ENCODE data around the gene IGLON5. TPM values are rescaled to one million over a fixed set of nuclear protein-coding genes. Genes with fewer than 3 reads are reported as not detected.

The IGLON5 gene
- total RNA-seq, 2 donors from 2014 or later: 0.12 to 0.16 TPM

DNA sequence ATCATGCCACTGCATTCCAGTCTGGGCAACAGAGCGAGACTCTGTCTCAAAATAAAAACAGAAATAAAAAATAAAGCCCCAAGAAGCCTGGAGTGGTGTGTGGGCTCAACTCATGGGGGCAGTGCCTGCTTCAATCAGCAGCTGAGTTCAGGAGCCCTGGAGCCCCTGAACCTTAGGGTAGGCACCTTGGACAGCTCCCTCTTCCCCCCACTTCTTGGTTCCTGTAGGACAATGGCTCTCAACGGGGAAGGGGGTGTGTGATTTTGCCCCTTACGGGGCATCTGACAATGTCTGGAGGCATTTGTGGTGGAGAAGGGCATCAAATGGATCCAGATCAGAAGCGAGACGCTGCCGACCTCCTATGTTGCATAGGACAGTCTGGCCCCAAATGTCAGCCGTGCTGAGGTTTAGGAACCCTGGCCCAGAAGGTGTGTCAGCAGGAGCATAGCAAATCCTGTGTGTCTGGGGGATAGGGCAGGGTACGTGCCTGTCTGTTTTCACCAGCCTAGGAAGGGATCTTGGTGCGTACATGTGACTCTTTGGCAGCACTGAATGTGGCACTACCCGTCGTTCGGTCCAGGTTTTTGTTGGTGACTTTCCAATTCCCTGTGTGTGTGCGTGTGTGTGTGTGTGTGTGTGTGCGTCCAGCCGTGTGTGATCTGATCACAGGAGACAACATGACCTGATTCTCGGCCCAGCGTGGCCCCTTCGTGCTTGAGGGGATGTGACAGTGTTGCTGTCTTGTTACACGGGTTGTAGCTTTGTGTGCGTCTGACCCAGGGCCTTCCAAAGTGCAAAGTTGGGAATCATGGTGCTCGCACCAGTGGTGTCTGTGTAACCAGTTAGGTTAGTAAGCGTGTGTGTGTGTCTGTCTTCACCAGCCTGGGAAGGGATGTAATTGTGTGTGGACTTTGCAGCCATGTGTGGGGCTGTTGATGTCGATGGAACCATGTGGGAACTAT is 7.5 kb downstream of the IGLON5 start:
- no peak for DNase-seq
- no peak overlapping the region for H3K27ac ChIP-seq
- no peaks in the 10 kb centered on the region for H3K4me1 ChIP-seq
- H3K9me3 ChIP-seq: no peaks in the 10 kb centered on the region
- no peak overlapping the region for H3K4me3 ChIP-seq
- intact Hi-C loops (cut with DNase I): no loop called here
- no peaks in the 10 kb centered on the region for H3K27me3 ChIP-seq
- TF ChIP-seq, protein P1, sequence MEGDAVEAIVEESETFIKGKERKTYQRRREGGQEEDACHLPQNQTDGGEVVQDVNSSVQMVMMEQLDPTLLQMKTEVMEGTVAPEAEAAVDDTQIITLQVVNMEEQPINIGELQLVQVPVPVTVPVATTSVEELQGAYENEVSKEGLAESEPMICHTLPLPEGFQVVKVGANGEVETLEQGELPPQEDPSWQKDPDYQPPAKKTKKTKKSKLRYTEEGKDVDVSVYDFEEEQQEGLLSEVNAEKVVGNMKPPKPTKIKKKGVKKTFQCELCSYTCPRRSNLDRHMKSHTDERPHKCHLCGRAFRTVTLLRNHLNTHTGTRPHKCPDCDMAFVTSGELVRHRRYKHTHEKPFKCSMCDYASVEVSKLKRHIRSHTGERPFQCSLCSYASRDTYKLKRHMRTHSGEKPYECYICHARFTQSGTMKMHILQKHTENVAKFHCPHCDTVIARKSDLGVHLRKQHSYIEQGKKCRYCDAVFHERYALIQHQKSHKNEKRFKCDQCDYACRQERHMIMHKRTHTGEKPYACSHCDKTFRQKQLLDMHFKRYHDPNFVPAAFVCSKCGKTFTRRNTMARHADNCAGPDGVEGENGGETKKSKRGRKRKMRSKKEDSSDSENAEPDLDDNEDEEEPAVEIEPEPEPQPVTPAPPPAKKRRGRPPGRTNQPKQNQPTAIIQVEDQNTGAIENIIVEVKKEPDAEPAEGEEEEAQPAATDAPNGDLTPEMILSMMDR (IDR thresholded peaks at IDR 0.05): no peak
- H3K36me3 ChIP-seq: no peaks in the 10 kb centered on the region
- no peak overlapping the region for H3K9ac ChIP-seq (ENCODE audit: low read depth in 2 of 2, low read length in 2 of 2)

DNA sequence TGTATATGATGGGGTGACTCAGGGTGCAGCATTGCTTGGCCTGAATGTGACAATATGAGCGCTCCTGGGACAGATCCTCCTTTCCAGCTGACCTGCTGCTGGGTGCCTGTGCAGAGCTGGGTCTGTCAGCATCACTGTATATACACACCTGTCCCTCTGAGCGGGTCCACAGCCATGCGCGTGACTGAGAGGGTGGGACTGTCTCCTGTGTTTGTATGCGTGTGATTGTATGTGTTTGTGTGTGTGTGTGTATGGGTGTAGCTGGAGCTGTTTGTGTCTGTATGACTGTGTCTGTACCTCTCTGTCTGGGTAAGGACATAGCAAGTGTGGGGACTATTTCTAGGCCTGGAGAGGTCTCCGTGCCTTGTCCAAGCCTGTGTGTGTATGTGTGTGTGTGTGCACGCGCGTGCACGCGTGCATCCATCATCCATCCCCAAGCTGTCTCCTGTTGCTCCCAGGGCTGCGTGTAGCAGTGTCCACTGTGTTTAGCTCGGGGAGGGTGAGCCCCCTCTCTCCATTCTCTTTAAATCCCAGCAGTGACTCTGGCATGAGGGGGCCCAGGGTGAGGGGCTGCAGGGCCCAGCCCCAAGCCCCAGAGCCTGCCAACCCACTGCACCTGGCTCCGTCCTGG is 8.3 kb downstream of the IGLON5 start:
- TF ChIP-seq, protein P1 (IDR thresholded peaks at IDR 0.05): no peak
- Histone ChIP-seq H3K4me1 (no peaks in the 10 kb centered on the region), H3K27me3 (no peaks in the 10 kb centered on the region), H3K9me3 (no peaks in the 10 kb centered on the region), H3K36me3 (no peaks in the 10 kb centered on the region), H3K4me3 (no peak overlapping the region), H3K27ac (no peak overlapping the region), H3K9ac (ENCODE audit: low read depth in 2 of 2, low read length in 2 of 2) (no peak overlapping the region)
- intact Hi-C loops (cut with DNase I): no loop called here
- no peak for DNase-seq

DNA sequence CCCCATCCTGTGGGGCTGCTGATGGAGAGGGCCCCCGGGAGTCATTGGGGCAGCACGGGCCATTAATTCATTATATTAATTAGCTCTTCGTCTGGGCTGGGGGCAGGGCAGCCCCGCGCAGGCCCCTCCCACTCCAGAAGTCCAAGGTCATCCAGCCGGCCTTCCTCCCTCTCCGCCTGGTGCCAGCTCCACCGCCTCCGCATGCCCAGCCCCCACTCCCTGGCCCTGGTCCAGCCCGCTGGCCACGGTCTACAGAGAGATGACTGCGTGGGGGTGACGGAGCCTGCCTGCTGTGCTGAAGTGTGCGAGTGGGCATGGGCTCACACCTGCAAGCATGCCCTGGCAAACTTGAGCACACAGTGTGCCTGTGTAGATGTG is 8.8 kb downstream of the IGLON5 start:
- intact Hi-C loops (cut with DNase I): no loop called here
- TF ChIP-seq, protein P1 (IDR thresholded peaks at IDR 0.05): no peak
- Histone ChIP-seq H3K36me3 (no peaks in the 10 kb centered on the region), H3K27ac (no peak overlapping the region), H3K9ac (ENCODE audit: low read depth in 2 of 2, low read length in 2 of 2) (no peak overlapping the region), H3K4me1 (no peaks in the 10 kb centered on the region), H3K4me3 (no peak overlapping the region), H3K9me3 (no peaks in the 10 kb centered on the region), H3K27me3 (no peaks in the 10 kb centered on the region)
- DNase-seq: no peak

DNA sequence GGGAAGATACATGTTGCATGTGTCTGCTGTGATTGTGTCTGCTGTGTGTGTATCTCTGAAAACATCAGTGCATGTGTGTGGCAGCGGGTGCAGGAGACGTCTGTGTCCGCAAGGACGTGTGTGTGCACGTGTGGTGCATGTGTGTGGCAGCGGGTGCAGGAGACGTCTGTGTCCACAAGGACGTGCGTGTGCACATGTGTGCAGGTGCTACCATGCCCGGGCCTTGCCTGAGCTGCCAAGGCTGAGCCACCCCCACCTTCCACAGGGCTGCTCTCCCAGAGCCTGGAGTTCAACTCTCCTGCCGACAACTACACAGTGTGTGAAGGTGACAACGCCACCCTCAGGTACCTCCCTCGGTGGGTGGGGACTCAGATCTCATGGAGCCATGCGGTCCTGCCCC is 10.4 kb downstream of the IGLON5 start:
- no peaks in the 10 kb centered on the region for H3K9me3 ChIP-seq
- no peak for DNase-seq
- intact Hi-C loops (cut with DNase I): no loop called here
- TF ChIP-seq, protein P1 (IDR thresholded peaks at IDR 0.05): no peak
- no peaks in the 10 kb centered on the region for H3K4me1 ChIP-seq
- H3K9ac ChIP-seq (ENCODE audit: low read depth in 2 of 2, low read length in 2 of 2): no peak overlapping the region
- no peak overlapping the region for H3K27ac ChIP-seq
- H3K27me3 ChIP-seq: no peaks in the 10 kb centered on the region
- H3K36me3 ChIP-seq: no peaks in the 10 kb centered on the region
- no peak overlapping the region for H3K4me3 ChIP-seq

DNA sequence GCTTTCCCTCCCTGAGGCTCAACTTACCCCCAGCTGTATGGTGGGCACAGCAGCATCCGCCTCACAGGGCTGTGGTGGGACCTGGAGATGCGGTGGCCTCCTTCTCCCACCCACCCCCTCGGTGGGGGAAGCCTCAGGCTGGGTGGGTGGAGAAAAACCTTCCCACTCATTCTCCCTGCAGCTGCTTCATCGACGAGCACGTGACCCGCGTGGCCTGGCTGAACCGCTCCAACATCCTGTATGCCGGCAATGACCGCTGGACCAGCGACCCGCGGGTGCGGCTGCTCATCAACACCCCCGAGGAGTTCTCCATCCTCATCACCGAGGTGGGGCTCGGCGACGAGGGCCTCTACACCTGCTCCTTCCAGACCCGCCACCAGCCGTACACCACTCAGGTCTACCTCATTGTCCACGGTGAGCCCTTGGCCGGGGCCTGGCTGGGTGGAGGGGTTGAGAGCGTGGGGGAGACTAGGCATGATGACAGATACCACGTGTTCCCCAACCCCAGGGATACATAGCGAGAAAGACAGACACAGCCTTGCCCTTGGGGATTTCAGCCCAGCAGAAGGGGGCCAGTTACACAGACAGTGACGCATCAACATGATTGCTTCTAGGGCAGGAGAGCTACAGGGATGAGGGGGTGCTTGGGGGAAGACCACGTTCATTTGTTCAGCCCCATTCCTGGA is 12.2 kb downstream of the IGLON5 start:
- intact Hi-C loops (cut with DNase I): no loop called here
- no peaks in the 10 kb centered on the region for H3K36me3 ChIP-seq
- no peak overlapping the region for H3K27ac ChIP-seq
- H3K9me3 ChIP-seq: no peaks in the 10 kb centered on the region
- no peak overlapping the region for H3K9ac ChIP-seq (ENCODE audit: low read depth in 2 of 2, low read length in 2 of 2)
- TF ChIP-seq, protein P1 (IDR thresholded peaks at IDR 0.05): no peak
- H3K27me3 ChIP-seq: peaks cover 16% of the 10 kb centered on the region
- no peak overlapping the region for H3K4me3 ChIP-seq
- no peak for DNase-seq
- H3K4me1 ChIP-seq: no peaks in the 10 kb centered on the region

All from colonic mucosa (tissue), 4 donors.